ENCODE results near the gene TCEANC2.

DNA sequence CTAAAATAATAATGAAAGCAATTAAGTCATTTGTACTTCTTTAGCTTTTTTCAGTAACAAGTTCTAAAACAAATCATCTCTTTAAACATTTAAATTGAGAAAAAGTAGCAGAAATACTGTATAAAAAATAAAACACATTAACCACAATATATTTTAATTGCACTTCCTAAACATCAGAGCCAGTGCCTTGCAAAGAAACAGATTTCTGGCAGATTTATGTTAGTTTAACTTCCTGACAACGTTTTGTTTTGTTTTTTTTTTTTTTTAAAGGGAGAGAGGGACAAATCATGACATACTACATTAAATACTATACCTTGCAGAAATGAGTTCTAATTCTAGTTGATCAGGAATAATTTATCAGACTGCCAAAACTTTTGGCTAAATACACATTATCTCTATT, 11.6 kb upstream of the TCEANC2 start:
- TF ChIP-seq, protein P1, sequence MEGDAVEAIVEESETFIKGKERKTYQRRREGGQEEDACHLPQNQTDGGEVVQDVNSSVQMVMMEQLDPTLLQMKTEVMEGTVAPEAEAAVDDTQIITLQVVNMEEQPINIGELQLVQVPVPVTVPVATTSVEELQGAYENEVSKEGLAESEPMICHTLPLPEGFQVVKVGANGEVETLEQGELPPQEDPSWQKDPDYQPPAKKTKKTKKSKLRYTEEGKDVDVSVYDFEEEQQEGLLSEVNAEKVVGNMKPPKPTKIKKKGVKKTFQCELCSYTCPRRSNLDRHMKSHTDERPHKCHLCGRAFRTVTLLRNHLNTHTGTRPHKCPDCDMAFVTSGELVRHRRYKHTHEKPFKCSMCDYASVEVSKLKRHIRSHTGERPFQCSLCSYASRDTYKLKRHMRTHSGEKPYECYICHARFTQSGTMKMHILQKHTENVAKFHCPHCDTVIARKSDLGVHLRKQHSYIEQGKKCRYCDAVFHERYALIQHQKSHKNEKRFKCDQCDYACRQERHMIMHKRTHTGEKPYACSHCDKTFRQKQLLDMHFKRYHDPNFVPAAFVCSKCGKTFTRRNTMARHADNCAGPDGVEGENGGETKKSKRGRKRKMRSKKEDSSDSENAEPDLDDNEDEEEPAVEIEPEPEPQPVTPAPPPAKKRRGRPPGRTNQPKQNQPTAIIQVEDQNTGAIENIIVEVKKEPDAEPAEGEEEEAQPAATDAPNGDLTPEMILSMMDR (IDR thresholded peaks at IDR 0.05): no peak
- TF ChIP-seq POLR2A (IDR thresholded peaks at IDR 0.05): no peak

Data from thyroid gland (tissue), 4 donors.